ENCODE results near the gene CLBA1.

DNA sequence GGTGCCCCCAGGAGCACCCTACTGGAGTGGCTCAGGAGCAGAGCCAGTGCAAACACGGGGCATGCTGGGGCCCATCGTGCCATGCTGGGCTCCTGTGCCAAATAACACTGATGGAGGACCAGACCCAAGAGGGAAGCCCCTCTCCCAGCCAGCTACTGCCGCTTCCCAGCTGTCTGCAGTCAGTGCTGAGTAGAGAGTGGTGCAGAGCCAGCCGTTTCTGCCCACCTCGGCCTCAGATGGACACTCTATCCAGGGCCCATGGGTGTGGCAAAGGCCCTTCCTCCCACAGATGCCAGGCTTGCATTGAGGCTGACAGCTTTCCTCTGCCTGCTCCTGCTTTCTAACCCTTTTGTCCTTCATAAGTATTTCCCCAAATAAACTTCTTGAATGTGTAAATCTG, 13.2 kb downstream of the CLBA1 start:
- TF ChIP-seq POLR2A (IDR thresholded peaks at IDR 0.05), result no peak
- TF ChIP-seq, protein P1, sequence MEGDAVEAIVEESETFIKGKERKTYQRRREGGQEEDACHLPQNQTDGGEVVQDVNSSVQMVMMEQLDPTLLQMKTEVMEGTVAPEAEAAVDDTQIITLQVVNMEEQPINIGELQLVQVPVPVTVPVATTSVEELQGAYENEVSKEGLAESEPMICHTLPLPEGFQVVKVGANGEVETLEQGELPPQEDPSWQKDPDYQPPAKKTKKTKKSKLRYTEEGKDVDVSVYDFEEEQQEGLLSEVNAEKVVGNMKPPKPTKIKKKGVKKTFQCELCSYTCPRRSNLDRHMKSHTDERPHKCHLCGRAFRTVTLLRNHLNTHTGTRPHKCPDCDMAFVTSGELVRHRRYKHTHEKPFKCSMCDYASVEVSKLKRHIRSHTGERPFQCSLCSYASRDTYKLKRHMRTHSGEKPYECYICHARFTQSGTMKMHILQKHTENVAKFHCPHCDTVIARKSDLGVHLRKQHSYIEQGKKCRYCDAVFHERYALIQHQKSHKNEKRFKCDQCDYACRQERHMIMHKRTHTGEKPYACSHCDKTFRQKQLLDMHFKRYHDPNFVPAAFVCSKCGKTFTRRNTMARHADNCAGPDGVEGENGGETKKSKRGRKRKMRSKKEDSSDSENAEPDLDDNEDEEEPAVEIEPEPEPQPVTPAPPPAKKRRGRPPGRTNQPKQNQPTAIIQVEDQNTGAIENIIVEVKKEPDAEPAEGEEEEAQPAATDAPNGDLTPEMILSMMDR (IDR thresholded peaks at IDR 0.05 in 4 of 5, conservative IDR thresholded peaks at IDR 0.05 in 1 of 5), result no peak

All from gastrocnemius medialis (tissue), 4 donors.